ENCODE data around the gene MGAT3.

GRCh38 chr22:39524089-39524752 is 67.4 kb downstream of the MGAT3 start:
- TF ChIP-seq CTCF (IDR thresholded peaks at IDR 0.05), result no peak
- TF ChIP-seq POLR2A (IDR thresholded peaks at IDR 0.05), result no peak

Data from uterus (tissue), 2 donors.